Ovary (tissue), 3 donors: ENCODE results near the gene TAF11L13.
"Not testable (repeated sequence)": the region's sequence is repeated elsewhere in the genome, so short reads cannot be mapped to it uniquely, and the experiment has no call there.

ENCODE experiments used
- POLR2A ChIP-seq: fragments of 450-650 bp; IDR thresholded peaks from one replicate; pipeline ENCODE4 v1.6.1; 2017; ENCODE audit warnings: antibody characterized with exemption, mild to moderate bottlenecking, moderate library complexity
- TF ChIP-seq, protein P1 (sequence below), 3 donors: fragments of 450-650 bp in 2 of 3; fragments of 200-600 bp in 1 of 3; IDR thresholded peaks; one replicate each; pipeline versions ENCODE4 v1.5.1 to v1.8.0; 2016 to 2022; ENCODE audit warnings: antibody characterized with exemption in 3 of 3, mild to moderate bottlenecking in 1 of 3
- donor health status: DM: no; HTN: no; CAD: no.

DNA sequence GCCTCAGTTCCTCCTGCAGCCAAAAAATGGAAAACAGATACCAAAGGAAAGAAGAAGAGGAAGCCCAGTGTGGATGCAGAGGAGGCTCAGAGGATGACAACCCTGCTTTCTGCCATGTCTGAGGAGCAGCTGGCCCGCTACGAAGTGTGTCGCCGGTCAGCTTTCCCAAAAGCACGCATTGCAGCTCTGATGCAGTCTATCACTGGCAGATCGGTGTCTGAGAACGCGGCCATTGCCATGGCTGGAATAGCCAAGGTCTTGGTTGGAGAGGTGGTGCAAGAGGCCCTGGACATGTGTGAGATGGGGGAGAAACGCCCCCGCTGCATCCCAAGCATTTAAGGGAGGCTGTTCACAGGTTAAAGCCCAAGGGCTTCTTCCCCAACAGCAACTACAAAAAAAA, 17.3 kb downstream of the TAF11L13 start:
- TF ChIP-seq, protein P1, sequence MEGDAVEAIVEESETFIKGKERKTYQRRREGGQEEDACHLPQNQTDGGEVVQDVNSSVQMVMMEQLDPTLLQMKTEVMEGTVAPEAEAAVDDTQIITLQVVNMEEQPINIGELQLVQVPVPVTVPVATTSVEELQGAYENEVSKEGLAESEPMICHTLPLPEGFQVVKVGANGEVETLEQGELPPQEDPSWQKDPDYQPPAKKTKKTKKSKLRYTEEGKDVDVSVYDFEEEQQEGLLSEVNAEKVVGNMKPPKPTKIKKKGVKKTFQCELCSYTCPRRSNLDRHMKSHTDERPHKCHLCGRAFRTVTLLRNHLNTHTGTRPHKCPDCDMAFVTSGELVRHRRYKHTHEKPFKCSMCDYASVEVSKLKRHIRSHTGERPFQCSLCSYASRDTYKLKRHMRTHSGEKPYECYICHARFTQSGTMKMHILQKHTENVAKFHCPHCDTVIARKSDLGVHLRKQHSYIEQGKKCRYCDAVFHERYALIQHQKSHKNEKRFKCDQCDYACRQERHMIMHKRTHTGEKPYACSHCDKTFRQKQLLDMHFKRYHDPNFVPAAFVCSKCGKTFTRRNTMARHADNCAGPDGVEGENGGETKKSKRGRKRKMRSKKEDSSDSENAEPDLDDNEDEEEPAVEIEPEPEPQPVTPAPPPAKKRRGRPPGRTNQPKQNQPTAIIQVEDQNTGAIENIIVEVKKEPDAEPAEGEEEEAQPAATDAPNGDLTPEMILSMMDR (IDR thresholded peaks at IDR 0.05): not testable (repeated sequence)
- not testable (repeated sequence) for TF ChIP-seq POLR2A
